ENCODE data around the gene C11orf91. TPM values are rescaled to one million over a fixed set of nuclear protein-coding genes. Genes with fewer than 3 reads are reported as not detected.

The C11orf91 gene
- total and polyA plus RNA-seq, 2 of the 8 experiments (the other 6 are each of a cell fraction or from before 2014, with no cell fraction given) = not detected

DNA sequence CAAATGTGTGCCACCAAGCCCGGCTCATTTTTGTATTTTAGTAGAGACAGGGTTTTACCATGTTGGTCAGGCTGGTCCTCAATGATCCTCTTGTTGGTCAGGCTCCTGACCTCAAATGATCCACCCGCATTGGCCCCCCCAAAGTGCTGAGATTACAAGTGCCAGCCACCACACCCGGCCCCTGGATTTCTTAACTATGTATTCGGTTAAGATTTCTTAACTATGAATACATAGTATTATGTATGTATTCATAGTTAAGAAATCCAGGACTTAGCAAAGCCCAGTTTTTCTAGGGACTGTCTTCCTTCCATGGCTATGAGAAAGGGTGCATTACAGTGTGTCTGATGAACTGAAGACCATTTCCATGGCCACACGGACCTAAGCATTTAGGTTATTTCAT, 1.7 kb downstream of the C11orf91 start:
- no peak overlapping the region for H2BK120ac ChIP-seq (replicated peaks; ENCODE audit: low read depth, low read length)
- peaks cover 0 to 9% (median 3%) of the 10 kb centered on the region in 4 experiments; a peak in 4 of 7 replicates for H3K27me3 ChIP-seq (replicated peaks in 1 of 4; ENCODE audit: control insufficient read depth in 3 of 4, extremely low read depth in 1 of 4, insufficient read depth in 3 of 4, low read length in 3 of 4)
- ChIA-PET CTCF (ENCODE audit: partially characterized antibody) (interaction anchor here (1.1 kb wide), 1 partner anchor 12 kb away, joined by 3 read pairs; no protein-coding TSS in a partner anchor), POLR2A (ENCODE audit: partially characterized antibody) (no interaction called here)
- H2BK20ac ChIP-seq (ENCODE audit: low read length) = no peak overlapping the region
- peaks cover 0 to 10% (median 6%) of the 10 kb centered on the region in 4 experiments; a peak in 6 of 7 replicates for H3K4me1 ChIP-seq (replicated peaks in 1 of 4; ENCODE audit: control insufficient read depth in 3 of 4, insufficient read depth in 4 of 4, low read length in 3 of 4)
- DNase-seq (ENCODE audit: low read depth in 1 of 2, low spot score in 2 of 2) (no peak), FAIRE-seq (no peak)
- H3K27ac ChIP-seq (ENCODE audit: low read depth, low read length) = no peak overlapping the region
- no peak overlapping the region for H2BK12ac ChIP-seq (ENCODE audit: low read depth, low read length)
- 87% methylated on average over 5 of the region's 5 CpGs; no CpG with 5 or more reads in 1 of the 2 experiments for WGBS, 2 experiments (ENCODE audit: extremely low coverage in 1 of 2, insufficient coverage in 1 of 2, insufficient read length in 1 of 2, insufficient replicate concordance in 2 of 2, low coverage in 1 of 2, low lambda C conversion rate in 2 of 2, missing lambda C conversion rate in 1 of 2)
- no peak overlapping the region for H4K5ac ChIP-seq (ENCODE audit: insufficient read length, low read depth, low read length)
- H3K23ac ChIP-seq (ENCODE audit: insufficient read length) = no peak overlapping the region
- TF ChIP-seq RFX5 (IDR thresholded peaks at IDR 0.05; ENCODE audit: borderline replicate concordance, low read depth, low read length) (no peak), FOSL1 (IDR thresholded peaks at IDR 0.05; ENCODE audit: insufficient read depth, low read depth, low read length) (no peak), CHD1 (IDR thresholded peaks at IDR 0.05; ENCODE audit: low read depth, low read length) (no peak), GABPA (IDR thresholded peaks at IDR 0.05; ENCODE audit: borderline replicate concordance, insufficient read depth, low read length) (no peak), BCL11A (IDR thresholded peaks at IDR 0.05; ENCODE audit: low read depth in 2 of 2, low read length in 2 of 2) (no peak), SIRT6 (IDR thresholded peaks at IDR 0.05; ENCODE audit: low read length) (no peak), YY1 (IDR thresholded peaks at IDR 0.05; ENCODE audit: low read depth, low read length) (no peak)
- H3K9me3 ChIP-seq (ENCODE audit: insufficient read depth in 2 of 2, low read depth in 1 of 2, low read length in 1 of 2) = no peaks in the 10 kb centered on the region
- H4K91ac ChIP-seq (replicated peaks; ENCODE audit: insufficient read length, low read length) = no peak overlapping the region
- H3K4me2 ChIP-seq (ENCODE audit: insufficient read depth in 1 of 2, low read depth in 2 of 2, low read length in 2 of 2) = no peak overlapping the region
- H3K4ac ChIP-seq (replicated peaks; ENCODE audit: insufficient read length, low read depth, low read length) = no peak overlapping the region
- no peaks in the 10 kb centered on the region for H3K79me1 ChIP-seq (ENCODE audit: low read depth, low read length)
- no peak overlapping the region for H2AK5ac ChIP-seq (ENCODE audit: low read depth, low read length)
- H2BK15ac ChIP-seq (ENCODE audit: low read length) = no peak overlapping the region
- H3K4me3 ChIP-seq (ENCODE audit: extremely low read depth in 1 of 4, insufficient read depth in 2 of 4, low read depth in 3 of 4, low read length in 4 of 4) = no peak overlapping the region
- no peak overlapping the region for H3K18ac ChIP-seq (ENCODE audit: extremely low read depth, low read length)
- H4K8ac ChIP-seq (ENCODE audit: extremely low read depth, insufficient read depth, low read length) = no peak overlapping the region
- H3K23me2 ChIP-seq (ENCODE audit: low read depth, low read length) = peaks cover 7% of the 10 kb centered on the region; the same call in 1 of the 2 replicates
- H3K9ac ChIP-seq (replicated peaks in 1 of 4; ENCODE audit: extremely low read depth in 1 of 4, low read depth in 3 of 4, low read length in 3 of 4) = no peak overlapping the region
- no peaks in the 10 kb centered on the region for H3K36me3 ChIP-seq (ENCODE audit: control insufficient read depth in 2 of 4, insufficient read depth in 4 of 4, low read length in 3 of 4)
- H4K20me1 ChIP-seq (replicated peaks in 1 of 2; ENCODE audit: control insufficient read depth in 1 of 2, insufficient read depth in 2 of 2, low read length in 2 of 2) = no peaks in the 10 kb centered on the region
- H3K79me2 ChIP-seq (ENCODE audit: control insufficient read depth in 1 of 2, insufficient read depth in 2 of 2, low read length in 2 of 2) = no peaks in the 10 kb centered on the region
- H2AFZ ChIP-seq (ENCODE audit: low read length) = no peak overlapping the region
- H2BK5ac ChIP-seq (ENCODE audit: low read depth, low read length) = no peak overlapping the region
- no peak overlapping the region for H3K14ac ChIP-seq (ENCODE audit: insufficient read length)
- H3K56ac ChIP-seq (replicated peaks; ENCODE audit: insufficient read length, low read depth, low read length) = no peak overlapping the region

All from H1 (cell line).